Panc1 (cell line): Measurements from ENCODE around the gene PSMB8. TPM values are rescaled to one million over a fixed set of nuclear protein-coding genes. Genes with fewer than 3 reads are reported as not detected.

Experiments
- ATAC-seq: fragments of 200-7000 bp; cut with Tn5 transposase; 2 replicates; pipeline ENCODE4 v1.9.1; 2020; ENCODE audit warnings: mild to moderate bottlenecking, moderate library complexity
- BruUV-seq: library from RNA; stranded (reverse); fragments of 400-500 nt; replicated peaks from 2 replicates; lab custom pipeline; 2021; lab: Mats Ljungman, UMichigan
- CTCF ChIA-PET: fragments of 300-600 bp; sonication (Branson Sonifier 250); formaldehyde crosslinking; loops from one replicate; lab custom pipeline; 2022; ENCODE audit warnings: antibody characterized with exemption; lab: Charles Lee
- POLR2A ChIA-PET: fragments of 300-600 bp; sonication (Branson Sonifier 250); formaldehyde crosslinking; loops from one replicate; lab custom pipeline; 2022; ENCODE audit warnings: antibody characterized with exemption; lab: Charles Lee
- DNase-seq: peaks from one replicate; pipeline ENCODE4 v3.0.0-alpha.2; 2010; ENCODE audit warnings: low read depth, low spot score
- H3K27ac ChIP-seq: 2 replicates; pipeline ENCODE4 v1.5.1; 2011; ENCODE audit warnings: mild to moderate bottlenecking, low read length, inconsistent platforms
- H3K27me3 ChIP-seq: fragments of 200-500 bp; sonication (Bioruptor generic); 2 replicates; pipeline ENCODE4 v1.6.0; 2014; ENCODE audit warnings: low read length, inconsistent platforms; ENCODE audit not compliant: control insufficient read depth, insufficient read depth
- H3K36me3 ChIP-seq: fragments of 200-500 bp; sonication (Bioruptor generic); 2 replicates; pipeline ENCODE4 v1.5.1; 2014; ENCODE audit warnings: inconsistent platforms, mild to moderate bottlenecking, low read length, moderate library complexity; ENCODE audit not compliant: control insufficient read depth, insufficient read depth
- H3K4me1 ChIP-seq: 2 replicates; pipeline ENCODE4 v1.5.1; 2011; ENCODE audit warnings: inconsistent platforms, mild to moderate bottlenecking, low read length, moderate library complexity; ENCODE audit not compliant: control insufficient read depth, insufficient read depth
- H3K4me3 ChIP-seq, 2 experiments: 2 replicates each; pipeline ENCODE4 v1.5.1; 2011 to 2012; ENCODE audit warnings: low read depth in 2 of 2, low read length in 2 of 2, mild to moderate bottlenecking in 2 of 2, inconsistent platforms in 1 of 2, moderate library complexity in 1 of 2
- H3K9me3 ChIP-seq: fragments of 200-500 bp; sonication (Bioruptor generic); 2 replicates; pipeline ENCODE4 v1.5.1; 2014; ENCODE audit warnings: low read depth, mild to moderate bottlenecking, inconsistent platforms, low read length, moderate library complexity; ENCODE audit not compliant: control insufficient read depth, insufficient read depth
- POLR2AphosphoS5 ChIP-seq: IDR thresholded peaks from 2 replicates; pipeline ENCODE4 v1.6.1; 2012; ENCODE audit warnings: mild to moderate bottlenecking, low read depth, low read length, moderate library complexity
- REST ChIP-seq, 2 experiments: IDR thresholded peaks; 2 replicates each; pipeline ENCODE4 v1.6.1; 2011 to 2012; ENCODE audit warnings: low read depth in 2 of 2, control low read depth in 1 of 2, low read length in 1 of 2, mild to moderate bottlenecking in 1 of 2, moderate library complexity in 1 of 2; ENCODE audit not compliant: insufficient read depth in 1 of 2
- SIN3A ChIP-seq: IDR thresholded peaks from 2 replicates; pipeline ENCODE4 v1.6.1; 2012; ENCODE audit warnings: low read depth, mild to moderate bottlenecking, low read length, moderate library complexity, borderline replicate concordance; ENCODE audit not compliant: insufficient read depth
- TCF7L2 ChIP-seq: IDR thresholded peaks from 2 replicates; pipeline ENCODE4 v1.6.1; 2011; ENCODE audit warnings: mild to moderate bottlenecking, low read depth, low read length, inconsistent platforms
- in situ Hi-C: cut with HindIII; loops from 2 replicates; pipeline ENCODE4 v1.10.0; 2016; ENCODE audit warnings: low sequenced_read_pairs, low pct_unique_long_range_greater_than_20kb
- intact Hi-C: fragments of 100-400 bp; cut with micrococcal nuclease; formaldehyde crosslinking; loops from one replicate; pipeline ENCODE4 v1.10.0; 2022; ENCODE audit not compliant: unreplicated experiment
- total RNA-seq: library from RNA; stranded (reverse); gene quantifications from one replicate; pipeline ENCODE4 v1.2.1, GENCODE V29; 2021; ENCODE audit not compliant: unreplicated experiment
- TF ChIP-seq, protein P1 (sequence below): fragments of 450-650 bp; IDR thresholded peaks from 2 replicates; pipeline ENCODE4 v1.5.1; 2017; ENCODE audit warnings: mild to moderate bottlenecking

Gene PSMB8
- total RNA-seq, 1 experiment from 2014 or later, result 43.8 TPM

GRCh38 chr6:32843331-32843978 lies 392 bp downstream of the PSMB8 start:
- TF ChIP-seq REST (IDR thresholded peaks at IDR 0.05; ENCODE audit: insufficient read depth in 1 of 2, low read depth in 2 of 2, low read length in 1 of 2) (no peak), POLR2AphosphoS5 (no peak), SIN3A (no peak), TCF7L2 (no peak)
- TF ChIP-seq, protein P1, sequence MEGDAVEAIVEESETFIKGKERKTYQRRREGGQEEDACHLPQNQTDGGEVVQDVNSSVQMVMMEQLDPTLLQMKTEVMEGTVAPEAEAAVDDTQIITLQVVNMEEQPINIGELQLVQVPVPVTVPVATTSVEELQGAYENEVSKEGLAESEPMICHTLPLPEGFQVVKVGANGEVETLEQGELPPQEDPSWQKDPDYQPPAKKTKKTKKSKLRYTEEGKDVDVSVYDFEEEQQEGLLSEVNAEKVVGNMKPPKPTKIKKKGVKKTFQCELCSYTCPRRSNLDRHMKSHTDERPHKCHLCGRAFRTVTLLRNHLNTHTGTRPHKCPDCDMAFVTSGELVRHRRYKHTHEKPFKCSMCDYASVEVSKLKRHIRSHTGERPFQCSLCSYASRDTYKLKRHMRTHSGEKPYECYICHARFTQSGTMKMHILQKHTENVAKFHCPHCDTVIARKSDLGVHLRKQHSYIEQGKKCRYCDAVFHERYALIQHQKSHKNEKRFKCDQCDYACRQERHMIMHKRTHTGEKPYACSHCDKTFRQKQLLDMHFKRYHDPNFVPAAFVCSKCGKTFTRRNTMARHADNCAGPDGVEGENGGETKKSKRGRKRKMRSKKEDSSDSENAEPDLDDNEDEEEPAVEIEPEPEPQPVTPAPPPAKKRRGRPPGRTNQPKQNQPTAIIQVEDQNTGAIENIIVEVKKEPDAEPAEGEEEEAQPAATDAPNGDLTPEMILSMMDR, result no peak
- in situ Hi-C loops, result no loop called here
- ATAC-seq (no peak; the same call in 1 of the 2 replicates), DNase-seq (no peak)
- Histone ChIP-seq H3K36me3 (no peaks in the 10 kb centered on the region), H3K4me1 (peaks cover 7% of the 10 kb centered on the region), H3K4me3 (peak overlapping the region; percentile 73 to 77), H3K27ac (peak overlapping the region; percentile 96), H3K9me3 (no peaks in the 10 kb centered on the region), H3K27me3 (no peaks in the 10 kb centered on the region)
- CTCF ChIA-PET, result no interaction called here
- POLR2A ChIA-PET, result no interaction called here
- no TSS peak for BruUV-seq
- intact Hi-C loops, result no loop called here

GRCh38 chr6:32842690-32843089 lies 1.2 kb downstream of the PSMB8 start:
- H3K9me3 ChIP-seq, result no peaks in the 10 kb centered on the region
- intact Hi-C loops, result no loop called here
- ChIA-PET CTCF (no interaction called here), POLR2A (no interaction called here)
- TF ChIP-seq TCF7L2, result no peak
- no peak for TF ChIP-seq SIN3A
- no peaks in the 10 kb centered on the region for H3K27me3 ChIP-seq
- H3K4me3 ChIP-seq, result peak overlapping the region in 1 of 2 experiments; percentile 77; a peak in 1 of 4 replicates
- in situ Hi-C loops, result no loop called here
- peak overlapping the region; percentile 96; the same call in 1 of the 2 replicates for H3K27ac ChIP-seq
- H3K36me3 ChIP-seq, result no peaks in the 10 kb centered on the region
- no TSS peak for BruUV-seq
- DNase-seq (no peak), ATAC-seq (no peak)
- H3K4me1 ChIP-seq, result peaks cover 7% of the 10 kb centered on the region

- ChIA-PET POLR2A (interaction anchor here (0.5 kb wide), 1 partner anchor 48 kb away, joined by 3 read pairs; no protein-coding TSS in a partner anchor), CTCF (no interaction called here)
- in situ Hi-C loops (no loop called here), intact Hi-C loops (no loop called here)
- DNase-seq (no peak), ATAC-seq (no peak)
- no peaks in the 10 kb centered on the region for H3K9me3 ChIP-seq
- no peaks in the 10 kb centered on the region for H3K27me3 ChIP-seq
- H3K27ac ChIP-seq, result no peak overlapping the region
- BruUV-seq, result no TSS peak
- no peak for TF ChIP-seq POLR2AphosphoS5
- no peak for TF ChIP-seq TCF7L2
- no peak for TF ChIP-seq SIN3A
- no peak for TF ChIP-seq REST (IDR thresholded peaks at IDR 0.05; ENCODE audit: insufficient read depth in 1 of 2, low read depth in 2 of 2, low read length in 1 of 2)
- TF ChIP-seq, protein P1, result no peak
- H3K4me3 ChIP-seq, result no peak overlapping the region
- H3K4me1 ChIP-seq, result peaks cover 10% of the 10 kb centered on the region
- no peaks in the 10 kb centered on the region for H3K36me3 ChIP-seq
Observed at GRCh38 chr6:32842021-32842650, 1.7 kb downstream of the PSMB8 start.
